Measurements from ENCODE around the gene ABCA6.

Gene ABCA6

GRCh38 chr17:69154267-69154666 is 12.6 kb upstream of the ABCA6 start:
- DNase-seq (ENCODE audit: low spot score in 2 of 2): no peak
- no peaks in the 10 kb centered on the region for H3K9me3 ChIP-seq
- no peaks in the 10 kb centered on the region for H3K36me3 ChIP-seq (replicated peaks)
- in situ Hi-C loops (cut with MboI; ENCODE audit: low sequenced_read_pairs): no loop called here
- no peaks in the 10 kb centered on the region for H3K27me3 ChIP-seq (ENCODE audit: low read depth)
- H3K4me3 ChIP-seq: no peak overlapping the region
- no peaks in the 10 kb centered on the region for H3K4me1 ChIP-seq

- H3K4me3 ChIP-seq: no peak overlapping the region
- in situ Hi-C loops (cut with MboI; ENCODE audit: low sequenced_read_pairs): no loop called here
- no peaks in the 10 kb centered on the region for H3K27me3 ChIP-seq (ENCODE audit: low read depth)
- H3K9me3 ChIP-seq: no peaks in the 10 kb centered on the region
- no peaks in the 10 kb centered on the region for H3K36me3 ChIP-seq (replicated peaks)
- H3K4me1 ChIP-seq: no peaks in the 10 kb centered on the region
- DNase-seq (ENCODE audit: low spot score in 2 of 2): no peak
These were observed 8.6 kb upstream of the ABCA6 start for GRCh38 chr17:69150333-69150732.

GRCh38 chr17:69147460-69147859 is 5.8 kb upstream of the ABCA6 start:
- no peak overlapping the region for H3K4me3 ChIP-seq
- H3K36me3 ChIP-seq (replicated peaks): no peaks in the 10 kb centered on the region
- H3K4me1 ChIP-seq: no peaks in the 10 kb centered on the region
- in situ Hi-C loops (cut with MboI; ENCODE audit: low sequenced_read_pairs): no loop called here
- DNase-seq (ENCODE audit: low spot score in 2 of 2): no peak
- no peaks in the 10 kb centered on the region for H3K9me3 ChIP-seq
- peaks cover 4% of the 10 kb centered on the region; the same call in 1 of the 2 replicates for H3K27me3 ChIP-seq (ENCODE audit: low read depth)

DNA sequence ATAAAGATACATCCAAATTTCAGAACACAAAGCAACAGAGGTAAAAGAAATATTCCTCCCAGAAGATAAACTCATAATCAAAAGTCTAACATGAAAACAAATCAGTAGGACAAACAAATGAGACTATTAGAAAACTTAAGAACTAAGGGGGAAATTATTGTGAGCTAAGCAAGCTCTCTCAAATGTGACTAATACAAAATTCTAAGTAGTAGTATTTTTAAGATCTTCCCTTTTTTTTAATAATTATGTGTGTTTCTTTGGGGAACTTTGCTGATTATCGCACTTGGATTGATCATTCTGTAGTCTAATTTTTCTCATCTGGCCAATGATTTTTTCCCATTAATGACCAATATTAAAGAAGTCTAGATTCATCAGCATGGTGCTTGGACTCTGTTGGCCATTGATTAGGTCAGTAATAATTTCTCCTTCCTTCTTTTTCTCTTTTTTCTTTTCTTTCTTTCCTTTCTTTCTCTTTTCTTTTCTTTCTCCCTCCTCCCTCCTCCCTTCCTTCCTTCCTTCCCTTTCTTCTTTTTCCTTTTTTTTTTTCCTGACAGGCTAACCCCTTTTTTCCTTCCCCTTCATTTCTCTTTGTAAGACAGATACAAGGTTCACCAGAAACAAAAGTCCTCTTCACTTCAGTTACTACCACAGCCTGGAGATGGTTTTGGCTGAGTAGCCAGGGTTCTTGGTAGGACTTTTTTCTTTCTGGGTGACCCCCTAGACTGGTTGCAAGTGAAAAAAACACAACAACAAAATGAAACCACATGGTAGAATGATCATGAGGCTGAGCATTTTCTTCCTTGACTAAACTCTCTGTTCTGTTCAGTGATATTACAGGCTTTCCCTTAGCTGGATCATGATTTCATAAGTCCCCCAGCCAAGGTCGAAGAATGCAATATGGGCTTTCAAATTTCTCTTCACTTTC is 2.9 kb upstream of the ABCA6 start:
- Histone ChIP-seq H3K36me3 (replicated peaks) (no peaks in the 10 kb centered on the region), H3K9me3 (no peaks in the 10 kb centered on the region), H3K4me3 (no peak overlapping the region), H3K27me3 (ENCODE audit: low read depth) (peaks cover 7% of the 10 kb centered on the region; the same call in 1 of the 2 replicates), H3K4me1 (no peaks in the 10 kb centered on the region)
- DNase-seq (ENCODE audit: low spot score in 2 of 2): no peak
- in situ Hi-C loops (cut with MboI; ENCODE audit: low sequenced_read_pairs): no loop called here

- in situ Hi-C loops (cut with MboI; ENCODE audit: low sequenced_read_pairs): no loop called here
These were observed 2.1 kb upstream of the ABCA6 start for GRCh38 chr17:69143683-69144231.

DNA sequence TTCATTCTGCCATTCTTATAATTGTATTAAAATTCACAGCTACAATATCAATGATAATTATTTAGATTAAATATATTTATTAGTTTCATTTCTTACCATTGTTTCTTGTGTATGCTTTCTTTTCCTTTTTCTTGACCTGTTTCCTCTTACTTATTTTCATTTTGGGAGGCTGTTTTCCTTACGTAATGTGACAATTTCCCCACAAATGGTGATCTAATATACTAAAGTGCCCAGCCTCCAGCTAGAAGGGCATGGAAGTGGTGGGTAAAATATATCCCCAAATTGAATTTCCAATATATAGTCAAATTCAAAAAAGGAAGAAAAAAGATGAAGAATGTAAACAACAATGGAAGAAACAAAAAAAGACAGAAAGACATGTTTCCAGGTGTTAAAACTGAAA is 1.5 kb upstream of the ABCA6 start:
- peaks cover 7% of the 10 kb centered on the region; the same call in 1 of the 2 replicates for H3K27me3 ChIP-seq (ENCODE audit: low read depth)
- DNase-seq (ENCODE audit: low spot score in 2 of 2): no peak
- H3K36me3 ChIP-seq (replicated peaks): no peaks in the 10 kb centered on the region
- H3K9me3 ChIP-seq: no peaks in the 10 kb centered on the region
- H3K4me1 ChIP-seq: no peaks in the 10 kb centered on the region
- no peak overlapping the region for H3K4me3 ChIP-seq
- in situ Hi-C loops (cut with MboI; ENCODE audit: low sequenced_read_pairs): no loop called here

More at GRCh38 chr17:69143683-69144231, 2.1 kb upstream of the ABCA6 start:
- DNase-seq (ENCODE audit: low spot score in 2 of 2): no peak
- peaks cover 7% of the 10 kb centered on the region; the same call in 1 of the 2 replicates for H3K27me3 ChIP-seq (ENCODE audit: low read depth)
- H3K4me1 ChIP-seq: no peaks in the 10 kb centered on the region
- H3K4me3 ChIP-seq: no peak overlapping the region
- H3K36me3 ChIP-seq (replicated peaks): no peaks in the 10 kb centered on the region
- no peaks in the 10 kb centered on the region for H3K9me3 ChIP-seq

DNA sequence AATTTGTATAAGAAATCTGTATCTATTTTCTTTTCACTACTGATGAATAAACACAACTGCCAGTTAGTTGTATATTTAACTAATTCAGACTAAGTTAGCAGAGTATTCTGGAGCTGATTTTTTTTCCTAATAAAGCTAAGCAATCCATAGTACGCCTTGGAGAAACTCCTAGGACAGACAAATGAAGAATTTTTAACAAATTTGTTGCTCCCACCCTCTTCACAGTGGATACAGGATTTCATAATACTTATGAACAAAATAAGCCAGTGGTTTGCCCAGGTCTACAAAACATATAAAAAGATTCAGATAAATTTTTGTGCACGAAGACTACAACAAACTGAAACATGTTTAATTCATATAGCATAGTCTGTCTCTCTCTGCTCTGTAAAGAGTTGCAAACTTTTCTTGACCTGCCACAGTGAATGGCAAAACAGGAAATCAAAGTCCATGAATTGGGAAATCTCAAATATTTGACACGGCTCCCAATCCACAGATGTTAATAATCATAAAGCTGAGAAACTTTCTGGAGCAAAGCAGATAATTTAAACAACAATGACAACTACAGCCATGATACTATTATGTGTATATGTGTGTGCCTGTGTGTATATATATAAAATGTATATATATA is 594 bp upstream of the ABCA6 start:
- no peaks in the 10 kb centered on the region for H3K9me3 ChIP-seq
- in situ Hi-C loops (cut with MboI; ENCODE audit: low sequenced_read_pairs): no loop called here
- H3K4me3 ChIP-seq: no peak overlapping the region

GRCh38 chr17:69134112-69134511 is 7.6 kb downstream of the ABCA6 start:
- no peaks in the 10 kb centered on the region for H3K9me3 ChIP-seq
- no peaks in the 10 kb centered on the region; the same call in 1 of the 2 replicates for H3K4me1 ChIP-seq
- in situ Hi-C loops (cut with MboI; ENCODE audit: low sequenced_read_pairs): no loop called here
- no peak overlapping the region for H3K4me3 ChIP-seq
- DNase-seq (ENCODE audit: low spot score in 2 of 2): peak; percentile 18 to 62
- no peaks in the 10 kb centered on the region for H3K27me3 ChIP-seq (ENCODE audit: low read depth)
- H3K36me3 ChIP-seq (replicated peaks): no peaks in the 10 kb centered on the region

More for the DNA sequence above, 594 bp upstream of the ABCA6 start:
- H3K36me3 ChIP-seq (replicated peaks): no peaks in the 10 kb centered on the region
- no peak for DNase-seq (ENCODE audit: low spot score in 2 of 2)
- H3K4me1 ChIP-seq: no peaks in the 10 kb centered on the region
- peaks cover 7% of the 10 kb centered on the region; the same call in 1 of the 2 replicates for H3K27me3 ChIP-seq (ENCODE audit: low read depth)

- in situ Hi-C loops (cut with MboI; ENCODE audit: low sequenced_read_pairs): no loop called here
- no peaks in the 10 kb centered on the region; the same call in 1 of the 2 replicates for H3K4me1 ChIP-seq
- DNase-seq (ENCODE audit: low spot score in 2 of 2): no peak
These were observed 10.9 kb downstream of the ABCA6 start for GRCh38 chr17:69130627-69131296.

GRCh38 chr17:69123626-69124025 is 18.1 kb downstream of the ABCA6 start:
- no peaks in the 10 kb centered on the region for H3K4me1 ChIP-seq
- H3K9me3 ChIP-seq: no peaks in the 10 kb centered on the region
- H3K36me3 ChIP-seq (replicated peaks): no peaks in the 10 kb centered on the region
- no peak for DNase-seq (ENCODE audit: low spot score in 2 of 2)
- in situ Hi-C loops (cut with MboI; ENCODE audit: low sequenced_read_pairs): no loop called here
- no peaks in the 10 kb centered on the region for H3K27me3 ChIP-seq (ENCODE audit: low read depth)
- no peak overlapping the region for H3K4me3 ChIP-seq

More at GRCh38 chr17:69130627-69131296, 10.9 kb downstream of the ABCA6 start:
- Histone ChIP-seq H3K27me3 (ENCODE audit: low read depth) (no peaks in the 10 kb centered on the region), H3K9me3 (no peaks in the 10 kb centered on the region), H3K36me3 (replicated peaks) (no peaks in the 10 kb centered on the region), H3K4me3 (no peak overlapping the region)

GRCh38 chr17:69122065-69122464 is 19.6 kb downstream of the ABCA6 start:
- H3K4me3 ChIP-seq: no peak overlapping the region
- no peaks in the 10 kb centered on the region for H3K9me3 ChIP-seq
- no peaks in the 10 kb centered on the region for H3K27me3 ChIP-seq (ENCODE audit: low read depth)
- in situ Hi-C loops (cut with MboI; ENCODE audit: low sequenced_read_pairs): no loop called here
- DNase-seq (ENCODE audit: low spot score in 2 of 2): no peak
- no peaks in the 10 kb centered on the region for H3K4me1 ChIP-seq
- H3K36me3 ChIP-seq (replicated peaks): no peaks in the 10 kb centered on the region

DNA sequence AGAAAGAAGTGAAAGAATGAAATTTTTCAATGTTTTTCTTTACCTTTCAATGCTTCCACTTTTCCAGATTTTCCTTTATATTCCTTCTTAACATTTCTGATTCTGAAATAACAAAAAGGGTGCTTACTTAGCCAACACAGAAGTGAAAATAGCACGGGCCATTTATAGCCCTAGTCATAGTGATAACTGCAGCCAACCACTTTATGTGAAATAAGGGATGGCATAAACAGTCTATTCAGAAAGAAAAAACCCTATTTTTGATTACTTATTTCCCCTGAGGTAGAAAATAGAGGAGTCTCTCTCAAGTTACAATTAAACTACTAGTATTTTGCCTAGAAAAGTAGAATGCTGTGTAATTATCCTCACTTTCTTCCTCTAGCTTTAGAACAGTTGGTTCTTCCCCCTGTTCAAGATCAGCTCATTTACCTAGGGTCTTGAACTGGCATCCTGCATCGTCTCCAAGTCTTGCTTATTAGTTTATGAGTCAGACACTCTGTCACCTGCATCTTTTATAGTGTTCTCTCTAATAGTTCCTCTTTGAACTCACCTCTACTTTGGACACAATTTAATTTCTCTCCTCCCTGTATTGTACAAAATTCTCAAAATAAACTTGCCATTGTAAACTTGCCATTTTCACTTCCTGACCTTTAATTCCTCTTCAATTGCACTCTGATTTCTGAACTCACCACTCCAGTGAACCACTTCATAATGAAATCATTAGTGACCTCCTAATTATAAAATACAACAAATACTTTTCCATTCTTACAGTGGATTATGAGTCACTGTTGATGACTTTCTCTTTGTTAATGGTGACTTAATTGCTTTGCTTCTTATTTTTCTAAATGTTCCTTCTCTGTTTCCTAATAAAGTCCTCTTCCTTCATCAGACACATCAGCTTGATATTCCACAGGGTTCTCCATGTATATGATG is 23.6 kb downstream of the ABCA6 start:
- DNase-seq (ENCODE audit: low spot score in 2 of 2): no peak
- in situ Hi-C loops (cut with MboI; ENCODE audit: low sequenced_read_pairs): no loop called here
- no peaks in the 10 kb centered on the region for H3K4me1 ChIP-seq
- H3K4me3 ChIP-seq: no peak overlapping the region
- no peaks in the 10 kb centered on the region for H3K36me3 ChIP-seq (replicated peaks)
- no peaks in the 10 kb centered on the region for H3K27me3 ChIP-seq (ENCODE audit: low read depth)
- H3K9me3 ChIP-seq: no peaks in the 10 kb centered on the region

GRCh38 chr17:69111794-69112193 is 29.9 kb downstream of the ABCA6 start:
- DNase-seq (ENCODE audit: low spot score in 2 of 2): no peak
- Histone ChIP-seq H3K9me3 (no peaks in the 10 kb centered on the region), H3K4me3 (no peak overlapping the region), H3K4me1 (no peaks in the 10 kb centered on the region), H3K36me3 (replicated peaks) (no peaks in the 10 kb centered on the region), H3K27me3 (ENCODE audit: low read depth) (no peaks in the 10 kb centered on the region)
- in situ Hi-C loops (cut with MboI; ENCODE audit: low sequenced_read_pairs): no loop called here

All from HAP-1 (cell line).